Fibroblast of skin of abdomen (primary cell): ENCODE data around the gene DYNC1I1. TPM values are rescaled to one million over a fixed set of nuclear protein-coding genes. Genes with fewer than 3 reads are reported as not detected.

Experiments
- DNase-seq: peaks from one replicate; pipeline ENCODE4 v3.0.0-alpha.2; 2013
- polyA plus RNA-seq, 2 experiments: library from polyadenylated mRNA; unstranded; fragments of 120-200 nt; gene quantifications; one replicate each; pipeline ENCODE4 v1.2.1, GENCODE V29; 2013; ENCODE audit not compliant: insufficient read length in 2 of 2

DYNC1I1 gene
- 0.23 TPM for polyA plus RNA-seq (2013, experiment 1 of 2; ENCODE audit: insufficient read length)
- 0.30 TPM for polyA plus RNA-seq (2013, experiment 2 of 2; ENCODE audit: insufficient read length)

DNA sequence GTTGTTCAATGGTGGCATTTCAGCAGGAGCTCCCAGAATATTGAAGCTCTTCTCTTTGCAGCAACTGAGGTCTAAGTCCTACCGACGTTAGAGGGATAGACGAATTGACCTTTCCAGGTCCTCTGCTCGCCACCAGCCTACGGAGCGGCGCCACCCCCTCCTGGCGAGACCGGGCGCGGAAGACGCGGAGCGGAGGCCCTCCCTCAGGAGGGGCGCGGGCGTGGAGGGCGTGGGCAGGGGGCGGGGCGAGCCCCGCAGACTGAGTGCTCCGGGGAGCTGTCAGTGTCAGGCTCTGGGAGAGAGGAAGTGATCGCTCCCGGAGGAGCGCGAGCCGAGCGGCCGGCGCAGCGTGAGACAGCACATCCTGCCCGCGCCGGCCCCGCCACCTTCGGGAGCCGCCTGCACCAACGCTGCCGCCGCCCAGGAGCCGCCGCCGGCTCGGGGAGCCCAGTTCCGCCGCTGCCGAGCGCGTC, at the start of gene DYNC1I1:
TSS of gene DYNC1I1 (plus strand) at position 257 of the 473 bp plus-strand sequence. CDS start 32,176 bp downstream, outside the sequence.
- DNase-seq: peak; percentile 51

DNA sequence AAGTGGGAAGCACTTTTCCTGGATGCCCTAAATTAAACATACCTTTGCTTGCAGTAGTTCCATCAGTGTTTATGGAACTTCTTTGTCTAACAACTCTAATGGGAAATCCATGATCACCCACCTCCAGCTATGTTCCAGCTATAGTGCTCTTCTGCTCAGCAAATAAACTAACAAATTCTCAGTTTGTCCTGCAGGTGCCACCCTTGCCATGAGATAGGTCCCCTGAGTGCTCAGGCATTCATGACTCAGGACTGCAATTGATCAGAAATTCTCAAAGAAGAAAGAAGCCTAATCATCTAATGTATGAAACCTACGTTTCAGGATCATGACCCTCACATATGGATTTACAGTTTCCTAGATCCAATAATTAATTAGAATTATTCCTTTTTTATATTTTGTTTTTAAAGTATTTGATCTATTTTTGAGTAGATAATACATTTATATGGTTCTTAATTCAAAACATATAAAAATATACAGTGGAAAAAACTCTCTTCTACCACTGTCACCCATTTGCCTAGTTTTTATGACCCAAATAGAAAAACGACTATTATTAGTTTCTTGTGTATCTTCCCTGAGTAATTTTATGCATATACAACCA, 48.7 kb upstream of the DYNC1I1 start:
- DNase-seq: peak; percentile 7

DNA sequence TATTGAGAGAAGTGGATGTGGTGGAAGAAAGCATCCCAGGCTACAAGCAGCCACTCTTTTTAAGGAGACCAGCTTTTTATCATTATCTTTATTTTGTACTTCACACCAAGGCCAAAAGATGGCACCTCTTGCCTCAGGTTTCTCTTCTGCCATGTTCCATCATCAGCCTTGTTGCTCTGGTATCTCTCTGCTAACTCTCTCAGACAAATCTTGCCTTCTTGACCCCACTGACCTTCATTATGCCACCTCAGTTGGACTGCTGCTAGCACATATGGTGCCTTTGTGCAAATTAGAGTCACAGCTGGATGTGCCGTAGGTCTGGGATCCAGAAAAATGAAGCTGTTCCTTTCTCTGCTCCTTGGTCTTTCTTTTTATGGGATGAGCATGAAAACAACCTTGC, 47.1 kb upstream of the DYNC1I1 start:
- DNase-seq: no peak

DNA sequence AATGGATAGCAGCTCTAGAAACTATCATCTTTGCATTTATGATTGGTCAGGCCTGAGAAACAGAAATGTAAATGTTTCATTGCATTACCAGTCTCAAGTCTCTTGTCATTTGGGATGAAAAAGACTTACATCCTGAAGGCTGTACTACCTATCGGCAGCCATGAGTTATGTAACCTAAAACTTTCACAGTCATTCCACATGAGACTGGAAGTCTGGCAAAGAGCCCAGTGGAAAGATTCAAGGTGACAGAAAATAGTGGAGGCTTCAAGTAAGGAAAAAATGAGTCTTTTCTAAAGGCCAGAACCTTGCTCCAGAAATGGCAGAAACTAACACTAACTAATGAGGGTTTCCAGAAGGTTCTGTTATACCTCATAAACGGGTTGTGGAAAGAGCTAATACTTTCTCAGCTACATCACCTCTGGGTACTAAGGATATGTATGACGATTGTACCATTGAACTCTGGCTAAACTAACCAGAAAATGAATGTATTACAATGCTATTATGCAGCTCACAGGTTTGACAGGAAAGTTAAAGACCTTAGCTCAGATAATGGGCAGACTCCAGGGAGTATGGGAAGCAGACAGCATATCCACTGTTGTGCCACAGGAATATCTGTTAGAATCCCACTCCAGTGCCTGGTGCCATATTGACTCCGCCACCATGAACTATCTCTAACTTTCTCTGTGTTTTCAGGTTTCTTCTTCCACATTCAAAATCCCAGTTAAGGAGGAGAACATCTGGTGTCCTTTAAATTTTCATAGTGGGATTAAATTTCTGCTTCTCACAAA, 41.7 kb upstream of the DYNC1I1 start:
- DNase-seq: no peak

DNA sequence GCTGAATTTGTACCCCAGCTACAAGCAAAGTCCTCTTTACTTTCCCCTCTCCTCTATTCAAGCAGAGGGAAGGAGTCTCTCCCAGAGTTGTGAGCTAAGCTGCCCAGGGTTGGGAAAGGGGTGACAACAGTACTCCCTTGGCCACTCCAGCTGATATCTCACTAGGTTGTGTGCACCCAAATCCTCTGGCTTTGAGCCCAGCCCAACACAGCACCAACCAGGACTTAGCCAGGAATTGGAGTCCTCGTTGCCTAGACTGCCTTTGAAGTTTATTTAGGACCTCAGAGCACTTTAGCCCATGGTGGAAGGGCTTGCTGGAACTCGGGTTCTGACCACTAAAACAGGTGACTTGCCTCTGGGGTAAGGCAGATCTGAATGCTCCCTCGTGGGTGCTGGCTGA, 35.7 kb upstream of the DYNC1I1 start:
- no peak for DNase-seq

DNA sequence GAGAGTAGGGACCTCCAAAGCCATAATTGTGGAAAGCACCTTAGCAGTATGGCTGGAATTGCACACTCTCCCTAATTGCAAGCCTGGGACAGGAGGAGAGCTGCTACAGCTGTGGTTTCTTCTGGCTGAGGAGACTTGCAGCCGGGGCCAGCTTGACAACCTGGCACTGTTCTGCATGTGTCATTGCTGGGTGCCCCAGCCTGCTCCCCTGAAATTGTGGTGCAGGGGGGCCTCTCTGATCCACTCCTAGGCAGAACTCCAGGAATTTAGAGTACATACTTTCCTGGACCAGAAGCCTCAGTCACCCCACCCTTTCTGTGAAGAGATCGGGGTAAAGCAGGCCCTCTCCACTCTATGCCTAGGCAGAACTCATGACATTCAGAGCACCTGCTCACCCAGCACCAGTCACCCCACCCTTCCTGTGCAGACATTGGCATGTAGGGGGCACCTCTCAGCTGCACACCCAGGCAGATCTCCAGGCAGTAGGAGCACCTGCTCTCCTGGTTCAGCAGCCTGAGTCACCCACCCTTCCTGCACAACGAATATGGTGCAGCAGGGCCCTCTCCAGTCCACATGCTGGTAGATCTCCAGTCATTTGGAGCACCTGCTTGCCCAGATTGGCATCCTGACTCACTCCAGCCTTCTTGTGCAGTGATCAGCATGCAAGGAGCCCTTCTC, 34.4 kb upstream of the DYNC1I1 start:
- no peak for DNase-seq

DNA sequence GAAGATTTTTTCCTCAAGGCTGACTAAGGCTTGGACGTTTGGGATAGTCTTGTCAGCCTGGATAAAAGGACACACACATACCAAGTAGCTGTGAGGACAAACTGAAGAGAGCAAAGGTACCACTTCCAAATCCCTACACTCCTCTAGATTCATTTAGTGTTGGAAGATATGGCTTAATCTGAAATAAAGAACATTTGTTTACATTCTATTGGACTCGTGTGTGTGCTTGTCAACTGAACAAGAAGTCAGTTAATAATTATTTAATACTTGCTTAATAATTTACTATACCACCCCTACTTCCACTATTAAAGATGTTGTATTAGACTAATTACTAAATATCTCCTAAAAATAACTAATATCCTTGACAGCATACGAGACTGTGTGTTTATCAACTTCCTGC, 23.3 kb upstream of the DYNC1I1 start:
- no peak for DNase-seq

DNA sequence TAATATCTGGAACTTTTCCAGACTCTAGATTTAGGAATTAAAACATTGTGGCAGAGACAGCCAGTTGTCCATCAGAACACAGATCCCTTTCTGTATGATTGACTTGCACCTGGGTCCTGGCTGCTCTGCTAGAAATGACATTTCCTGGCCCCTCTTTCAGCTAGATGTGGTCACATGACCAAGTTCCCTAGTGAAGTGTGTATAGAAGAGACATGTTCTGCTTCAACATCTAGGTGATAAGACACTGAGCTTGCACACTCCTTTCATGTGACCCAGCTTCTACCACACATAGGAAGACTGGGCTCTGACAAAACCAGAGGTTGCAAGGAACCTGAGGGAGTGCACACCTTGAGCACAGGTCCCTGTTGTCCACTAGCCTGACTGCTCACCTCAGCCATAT, 22.8 kb upstream of the DYNC1I1 start:
- no peak for DNase-seq

DNA sequence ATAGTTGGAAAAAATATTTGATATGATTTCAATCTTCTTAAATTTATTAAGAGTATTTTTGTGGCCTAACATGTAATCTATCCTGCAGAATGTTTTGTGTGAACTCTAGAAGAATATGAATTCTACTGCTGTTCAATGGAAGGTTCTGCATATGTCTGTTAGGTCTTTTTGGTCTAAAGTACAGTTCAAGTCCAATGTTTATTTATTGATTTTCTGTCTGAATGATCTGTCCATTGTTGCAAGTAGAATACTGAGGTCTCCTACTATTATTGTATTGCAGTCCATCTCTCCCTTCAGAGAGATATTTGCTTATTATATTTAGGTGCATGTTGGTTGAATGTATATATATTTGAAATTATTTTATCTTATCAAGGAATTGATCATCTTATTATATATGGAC, 18.9 kb upstream of the DYNC1I1 start:
- no peak for DNase-seq

DNA sequence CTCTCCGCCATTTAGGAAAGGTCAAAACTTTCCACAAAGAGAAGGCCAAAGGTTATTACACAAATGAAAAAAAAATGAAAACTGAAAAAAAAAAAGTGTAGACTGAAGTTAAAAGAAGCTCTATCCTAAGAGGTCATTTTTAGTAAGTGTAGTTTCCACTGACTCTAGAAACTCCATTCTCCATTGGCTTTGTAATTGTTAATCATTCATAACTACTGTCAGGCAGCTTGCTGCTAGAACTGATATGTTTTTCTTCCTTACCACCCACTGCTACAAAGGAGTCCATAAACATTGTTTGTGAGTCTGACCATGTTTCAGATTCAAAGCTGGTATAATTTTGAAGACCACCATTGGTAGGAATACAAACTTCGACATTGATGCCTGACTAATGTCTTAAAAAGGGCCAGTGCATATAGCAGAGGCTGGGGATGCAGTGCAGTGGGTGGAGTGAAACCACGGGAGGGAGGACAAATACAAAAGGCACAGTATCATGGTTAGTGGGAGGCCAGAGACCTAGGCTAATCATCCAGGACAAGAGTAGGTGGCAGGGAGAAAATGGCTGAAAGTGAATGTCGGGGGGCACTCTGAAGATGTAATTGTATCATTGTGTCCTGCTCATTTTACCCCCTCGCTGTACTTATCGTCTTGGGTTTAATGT, 16.9 kb upstream of the DYNC1I1 start:
- DNase-seq: no peak

DNA sequence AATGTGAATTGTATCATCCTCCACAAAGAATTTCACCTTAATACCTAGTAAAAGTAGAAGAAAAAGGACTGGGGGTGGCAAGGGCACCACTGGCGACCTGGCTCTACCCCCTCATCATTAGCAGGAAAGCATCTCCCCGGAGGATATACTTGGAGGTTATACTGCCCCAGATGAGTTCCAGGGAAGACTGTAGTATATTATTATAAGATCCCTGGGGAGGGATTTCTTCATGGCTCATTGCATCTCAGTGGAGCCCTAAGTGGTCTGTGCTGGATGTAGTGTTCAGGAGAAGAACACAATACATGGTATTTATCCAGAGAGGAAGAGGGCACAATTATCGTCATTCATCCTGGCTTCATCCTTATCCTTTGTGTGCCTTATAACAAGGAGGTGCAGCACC, 14.2 kb upstream of the DYNC1I1 start:
- no peak for DNase-seq

DNA sequence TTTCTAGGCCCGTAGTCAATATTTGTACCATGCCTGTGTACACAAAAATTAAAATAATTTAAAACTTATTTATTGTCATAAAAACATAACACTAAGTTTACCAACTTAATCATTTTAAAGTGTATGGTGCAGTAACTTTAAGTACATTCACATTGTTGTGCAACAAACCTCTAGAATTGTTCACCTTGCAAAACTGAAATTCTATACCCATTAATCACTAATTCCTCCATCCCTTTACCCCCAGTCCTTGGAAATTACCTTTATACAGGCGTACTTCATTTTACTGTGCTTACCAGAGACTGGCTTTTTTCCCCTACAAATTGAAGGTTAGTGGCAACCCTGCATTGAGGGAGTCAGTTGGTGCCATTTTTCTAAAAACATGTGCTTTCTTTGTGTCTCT, 6.3 kb upstream of the DYNC1I1 start:
- no peak for DNase-seq

DNA sequence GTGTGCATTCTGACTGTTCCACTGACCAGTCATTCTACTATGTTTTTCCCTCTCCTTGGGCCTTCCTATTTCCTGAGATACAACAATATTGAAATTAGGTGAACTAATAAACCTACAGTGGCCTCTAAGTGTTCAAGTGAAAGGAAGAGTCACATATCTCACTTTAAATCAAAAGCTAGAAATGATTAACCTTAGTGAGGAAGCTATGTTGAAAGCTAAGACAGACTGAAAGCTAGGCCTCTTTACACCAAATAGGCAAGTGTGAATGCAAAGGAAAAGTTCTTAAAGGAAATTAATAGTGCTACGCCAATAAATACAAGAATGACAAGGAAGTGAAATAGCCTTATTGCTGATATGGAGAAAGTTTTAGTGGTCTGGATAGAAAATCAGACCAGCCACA, 5.7 kb upstream of the DYNC1I1 start:
- DNase-seq: no peak

DNA sequence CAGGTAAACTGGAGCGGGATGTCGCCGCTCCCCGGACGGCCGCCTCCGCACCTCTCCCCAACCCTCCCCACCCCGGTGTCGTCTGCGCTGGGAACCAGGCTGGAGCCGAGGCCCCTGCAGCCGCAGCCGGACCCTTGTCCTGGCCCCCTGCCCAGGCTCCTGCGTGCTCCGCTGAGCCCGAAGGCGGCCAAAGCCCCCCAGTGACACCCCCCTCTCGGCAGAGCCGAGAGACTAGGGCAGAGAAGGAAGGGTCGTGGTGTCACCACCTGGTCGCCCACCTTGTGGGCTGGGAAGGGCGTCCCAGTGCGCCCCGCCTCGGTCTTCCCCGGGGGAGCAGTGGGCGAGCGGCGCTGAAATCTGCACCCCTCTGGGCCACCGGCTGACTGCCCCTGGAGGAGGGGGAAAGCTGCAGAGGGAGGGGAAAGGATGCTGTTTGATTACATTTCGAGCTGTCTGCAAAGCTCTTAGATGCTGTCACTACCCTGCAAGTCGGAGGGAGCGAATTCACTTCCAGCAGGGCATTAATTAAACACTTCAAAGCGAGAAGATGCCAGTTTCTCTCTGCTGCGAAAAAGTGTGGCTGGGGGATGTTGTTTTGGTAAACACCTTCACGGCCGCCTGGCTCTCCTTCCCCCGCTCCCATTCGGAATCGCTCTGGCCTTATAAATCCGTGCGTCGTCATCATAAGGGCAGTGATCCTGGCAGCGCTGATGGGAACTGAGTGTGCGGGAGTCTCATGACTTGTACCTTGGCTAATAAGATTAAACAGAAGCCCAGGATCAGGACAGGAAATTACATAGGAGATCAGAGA, 622 bp downstream of the DYNC1I1 start:
- DNase-seq: no peak

DNA sequence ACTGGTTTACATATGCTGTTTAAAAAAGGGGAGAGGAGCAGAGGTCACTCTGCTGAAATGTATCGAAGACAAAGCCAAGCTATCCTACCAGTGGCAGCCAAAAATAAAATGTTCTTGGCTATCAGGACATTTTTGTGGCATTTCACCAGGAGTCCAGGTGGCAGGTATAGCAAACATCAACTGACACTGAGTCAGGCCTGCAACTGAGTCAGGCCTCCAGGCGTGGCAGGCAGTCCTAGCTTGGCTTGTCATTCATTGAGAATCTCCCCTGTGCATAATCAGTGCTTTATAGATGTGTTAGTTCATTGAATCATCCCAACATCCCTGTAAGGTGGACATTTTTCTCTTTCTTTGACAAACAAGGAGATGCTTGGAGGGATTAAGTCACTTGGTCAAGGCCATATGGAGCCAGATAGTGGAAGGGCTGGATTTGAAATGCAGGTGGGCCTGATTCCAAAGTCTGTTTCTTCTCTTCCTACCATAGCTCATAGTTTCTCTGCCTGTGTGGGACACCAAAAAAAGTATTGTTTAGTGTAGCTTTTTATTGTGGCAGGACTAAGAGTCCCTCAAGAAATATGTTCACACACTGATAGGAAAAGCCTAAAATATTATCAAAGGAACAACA, 4.3 kb downstream of the DYNC1I1 start:
- no peak for DNase-seq

DNA sequence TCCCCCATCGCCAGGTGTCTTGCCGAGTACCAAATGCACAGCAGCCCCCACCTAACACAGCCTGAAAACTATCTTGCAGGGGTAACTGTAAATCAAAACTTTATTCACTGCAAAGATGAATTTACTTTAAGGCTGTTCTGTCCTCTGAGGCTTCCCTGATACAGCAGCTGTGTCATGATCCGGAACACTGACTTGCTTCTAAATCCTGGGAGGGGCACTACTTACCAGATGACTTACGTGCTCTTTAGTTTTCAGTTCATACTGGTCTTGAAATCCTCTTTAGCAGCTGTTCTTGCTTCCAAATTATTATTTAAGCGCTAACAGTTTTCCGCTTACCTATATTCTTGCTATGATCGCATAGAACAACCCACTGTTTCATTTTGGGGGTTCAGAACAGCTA, 4.9 kb downstream of the DYNC1I1 start:
- no peak for DNase-seq

DNA sequence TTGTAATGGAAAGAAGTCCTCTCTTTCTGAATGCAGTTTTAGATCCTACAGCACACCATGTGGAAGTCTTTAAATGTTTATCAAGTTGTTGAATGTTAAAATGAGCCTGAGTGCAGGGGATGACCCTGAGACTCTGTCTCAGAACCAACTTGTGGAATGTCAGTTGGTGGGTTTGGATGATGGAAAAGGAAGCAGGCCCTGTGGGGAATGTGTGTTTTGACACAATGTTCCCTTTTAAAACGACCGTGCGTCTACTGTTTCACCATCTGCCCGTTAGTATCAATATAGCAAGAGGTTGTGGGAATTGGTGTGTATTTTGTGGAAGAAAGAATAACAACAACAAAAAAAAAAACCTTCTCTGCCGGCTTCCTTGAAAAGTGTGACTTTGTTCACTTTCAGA, 8.3 kb downstream of the DYNC1I1 start:
- no peak for DNase-seq

DNA sequence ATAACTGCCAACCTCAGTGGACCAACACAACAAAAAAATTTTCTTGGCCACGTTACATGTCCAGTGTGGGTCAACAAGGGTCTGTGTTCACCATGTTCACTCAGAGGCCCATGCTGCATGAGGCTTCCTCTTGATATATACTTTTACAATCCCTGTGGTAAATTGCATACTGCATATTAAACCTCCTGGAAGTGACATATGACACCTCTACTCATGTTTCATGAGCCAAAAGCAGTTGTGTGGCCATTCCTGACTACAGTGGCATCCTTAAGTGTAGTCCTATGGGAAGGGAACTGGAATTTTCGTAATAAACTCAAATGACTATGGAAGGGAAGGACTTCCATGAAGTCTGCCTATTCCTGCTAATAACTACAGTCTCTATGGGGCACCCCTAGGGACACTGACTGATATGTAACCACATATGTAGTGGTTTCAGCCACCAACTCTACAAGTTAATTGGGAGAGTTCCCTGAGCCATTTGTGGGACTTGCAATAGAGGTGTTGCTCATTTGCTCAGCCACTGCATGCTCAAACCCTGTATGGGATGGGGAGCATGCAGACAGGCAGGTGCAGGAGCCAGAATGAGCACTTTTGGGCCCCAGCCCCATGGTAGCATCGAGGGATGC, 9.7 kb downstream of the DYNC1I1 start:
- no peak for DNase-seq

DNA sequence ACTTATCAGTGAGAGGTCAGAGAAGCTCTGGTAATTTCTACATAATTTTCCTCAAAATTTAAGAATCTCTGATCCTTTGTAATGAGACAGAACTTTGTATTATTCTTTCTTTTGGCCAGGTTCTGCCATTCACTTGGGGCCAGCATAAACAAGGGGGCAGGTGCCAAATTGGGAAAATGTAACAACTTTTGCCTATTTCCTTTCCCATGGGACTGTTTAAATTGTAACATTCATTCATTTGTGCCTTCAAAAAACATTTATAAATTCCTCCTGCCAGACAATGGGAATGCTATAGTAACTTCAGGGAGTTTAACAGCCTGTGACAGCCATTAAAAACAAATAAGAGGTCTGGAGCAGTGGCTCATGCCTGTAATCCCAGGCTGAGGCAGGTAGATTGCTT, 12.4 kb downstream of the DYNC1I1 start:
- DNase-seq: no peak

DNA sequence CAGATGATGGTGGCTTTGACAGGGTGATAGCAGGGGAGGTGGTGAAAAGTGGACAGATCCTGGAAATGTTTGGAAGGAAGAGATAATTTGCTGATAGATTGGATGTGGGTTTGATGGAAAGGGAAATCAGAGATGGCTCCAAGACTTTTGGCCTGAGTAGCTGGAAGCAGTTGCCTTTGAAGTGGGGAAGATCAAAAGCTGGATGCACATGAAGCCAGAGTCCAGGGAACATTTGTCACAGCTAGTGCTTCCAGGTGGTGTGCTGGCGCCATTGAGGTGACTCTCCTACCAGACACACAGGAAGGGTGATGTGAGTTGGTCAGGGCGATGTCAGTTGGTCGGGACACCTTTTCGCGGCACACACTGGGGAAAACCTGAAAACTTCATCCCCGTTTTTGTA, 15.9 kb downstream of the DYNC1I1 start:
- DNase-seq: no peak

DNA sequence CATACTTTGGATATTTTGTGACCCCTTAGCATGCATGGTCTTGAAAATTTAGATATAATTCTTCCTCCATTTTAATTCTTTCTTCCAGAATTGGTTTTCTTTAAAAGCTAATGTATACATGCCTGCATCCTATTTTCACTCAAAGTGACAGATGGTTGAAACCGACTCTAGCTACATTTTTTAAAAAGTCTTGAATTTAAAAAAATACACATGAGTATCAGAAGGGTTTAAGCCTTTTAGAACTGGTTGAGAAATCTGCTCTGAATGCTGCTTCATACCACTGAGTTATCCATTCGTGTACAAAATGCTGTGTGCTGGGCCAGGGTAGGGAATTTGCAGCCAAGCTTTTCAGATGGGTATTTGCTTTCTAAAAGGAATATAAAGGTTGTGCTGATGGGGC, 16.5 kb downstream of the DYNC1I1 start:
- no peak for DNase-seq
